GM21423 (cell line): ENCODE results near the gene GSG1L2.

Experiments used
- ATAC-seq: cut with Tn5 transposase; IDR thresholded peaks from one replicate; pipeline ENCODE4 v1.9.1; 2021; ENCODE audit warnings: mild to moderate bottlenecking, moderate library complexity; ENCODE audit not compliant: unreplicated experiment

The GSG1L2 gene

DNA sequence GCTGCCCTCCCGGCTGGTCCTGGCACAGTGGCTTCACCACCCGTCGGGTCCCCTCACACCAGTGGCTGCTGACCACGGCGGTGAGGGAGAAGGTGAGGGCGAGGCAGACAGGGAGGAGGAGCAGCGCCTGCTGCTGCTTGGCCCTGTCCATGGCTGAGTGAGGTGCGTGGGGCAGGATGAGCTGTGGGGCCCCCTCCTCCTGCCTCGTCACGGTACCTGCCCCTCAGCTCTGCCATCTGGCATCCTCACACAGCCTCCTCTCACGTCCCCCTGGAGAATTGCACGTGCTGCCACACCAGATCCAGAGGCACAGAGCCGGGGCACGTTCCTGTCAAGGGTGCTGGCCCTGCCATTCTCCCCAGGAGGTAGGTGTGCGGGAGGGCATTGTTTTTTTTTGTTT is at the start of gene GSG1L2:
Gene GSG1L2 (minus strand): TSS at position 159 of the 400 bp plus-strand sequence. CDS start 8 bp downstream, at position 151.
- ATAC-seq: no peak

DNA sequence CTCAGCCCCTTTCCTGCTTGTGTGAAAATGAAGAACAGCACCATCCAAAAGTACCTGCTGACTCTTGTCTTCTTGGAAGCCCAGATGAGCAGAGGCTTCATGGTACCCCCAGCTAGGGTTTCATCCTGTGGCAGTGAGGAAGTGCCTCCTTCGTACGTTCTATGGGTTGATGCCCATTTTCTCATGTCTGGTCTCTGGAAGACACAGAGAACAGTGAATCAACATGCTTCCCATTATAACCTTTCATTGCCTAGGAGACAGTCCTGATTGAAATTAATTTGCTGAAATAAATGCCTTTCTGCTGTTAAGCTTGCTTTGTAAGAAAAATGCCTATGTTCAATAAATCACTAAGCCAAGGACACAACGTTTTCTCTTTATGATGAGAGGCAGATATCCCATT is 46.7 kb upstream of the GSG1L2 start:
- ATAC-seq: no peak

DNA sequence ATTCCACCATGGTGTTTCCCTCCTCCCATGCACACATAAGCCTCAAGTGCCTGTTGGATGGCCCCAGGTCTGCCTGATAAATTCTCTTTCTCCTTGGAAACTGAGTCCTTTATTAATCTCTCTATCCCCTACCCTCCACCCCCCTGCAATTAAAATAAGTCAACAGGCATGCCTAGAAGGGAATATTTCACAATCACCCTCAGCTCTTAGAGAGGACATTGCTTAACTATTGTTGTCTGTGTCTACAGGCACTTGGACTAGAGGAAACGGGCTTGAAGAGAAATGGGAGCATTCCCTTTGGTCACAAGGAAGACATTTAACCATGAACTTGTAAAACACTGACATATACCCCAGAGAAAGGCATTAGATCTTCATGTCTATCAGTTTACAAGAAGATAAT is 43.7 kb upstream of the GSG1L2 start:
- no peak for ATAC-seq

DNA sequence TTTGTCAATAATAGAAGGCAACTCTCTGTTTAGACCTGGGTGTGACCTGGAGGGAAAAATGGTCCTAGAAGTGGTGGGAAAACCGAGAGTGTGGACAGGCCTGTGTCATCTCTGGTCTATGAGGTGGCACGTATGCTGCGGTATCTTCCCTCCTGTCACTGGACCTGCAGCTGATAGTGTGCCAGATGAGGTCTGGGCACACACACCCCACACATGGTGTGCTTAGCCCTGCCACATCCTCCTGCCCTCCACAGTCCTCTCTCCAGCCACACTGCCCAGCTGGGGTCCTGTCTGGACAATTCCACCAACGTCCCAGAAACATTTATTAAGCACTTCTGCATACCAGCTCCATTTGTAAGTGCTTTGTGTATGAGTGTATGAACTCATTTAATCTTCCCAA is 41.1 kb upstream of the GSG1L2 start:
- ATAC-seq: no peak

DNA sequence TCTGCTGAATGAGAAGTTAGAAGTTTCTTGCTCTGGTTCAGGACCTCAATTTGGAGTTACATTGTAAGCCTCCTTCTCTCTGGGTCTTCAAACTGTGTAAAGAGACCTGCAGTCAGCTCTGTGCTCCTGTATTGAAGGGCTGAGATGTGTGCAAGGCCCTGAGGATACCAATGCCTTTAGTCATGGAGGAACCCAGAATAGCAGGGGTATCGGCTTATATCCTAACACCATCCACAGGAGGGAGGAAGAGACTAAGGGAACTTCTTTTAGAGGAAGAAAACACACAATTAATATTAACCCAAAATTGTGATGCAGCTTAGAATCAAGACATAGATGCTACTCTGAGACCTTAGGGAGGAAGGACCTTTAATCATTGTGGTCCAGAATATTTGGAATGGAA is 40.3 kb upstream of the GSG1L2 start:
- ATAC-seq: no peak

DNA sequence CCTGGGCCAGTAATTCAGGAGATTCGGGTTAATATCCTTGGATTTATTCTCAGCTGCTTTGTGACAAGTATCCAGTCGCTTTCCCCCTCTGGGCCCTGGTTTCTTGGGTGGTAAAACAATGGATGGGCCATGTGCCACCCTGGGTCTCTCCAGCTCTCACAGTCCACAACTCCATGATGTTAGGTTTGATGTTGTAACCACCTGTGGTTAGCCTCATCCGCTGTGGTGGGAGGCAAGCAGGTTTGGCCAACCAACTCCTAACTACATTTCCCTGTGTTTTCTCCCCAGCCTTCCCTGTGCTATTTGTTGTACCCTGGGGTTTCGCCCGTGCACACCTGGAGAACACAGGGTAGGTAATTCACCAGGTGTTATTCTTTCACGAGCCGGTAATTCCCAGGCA is 39.0 kb upstream of the GSG1L2 start:
- ATAC-seq: no peak

DNA sequence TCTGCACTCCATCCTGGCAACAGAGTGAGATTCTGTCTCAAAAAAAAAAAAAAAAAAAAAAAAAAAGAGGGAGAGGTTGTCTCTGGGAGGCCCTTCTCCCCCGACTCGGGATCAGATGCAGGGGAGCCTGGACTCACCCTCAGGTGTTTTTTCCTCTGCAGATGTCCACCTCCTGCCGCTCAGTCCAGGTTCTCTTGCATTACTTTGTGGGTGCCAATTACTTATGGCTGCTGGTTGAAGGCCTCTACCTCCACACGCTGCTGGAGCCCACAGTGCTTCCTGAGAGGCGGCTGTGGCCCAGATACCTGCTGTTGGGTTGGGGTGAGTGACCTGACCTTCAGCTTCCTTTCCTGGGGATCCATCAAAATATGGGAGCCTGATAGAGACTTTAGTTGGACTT is 37.9 kb upstream of the GSG1L2 start:
- no peak for ATAC-seq

DNA sequence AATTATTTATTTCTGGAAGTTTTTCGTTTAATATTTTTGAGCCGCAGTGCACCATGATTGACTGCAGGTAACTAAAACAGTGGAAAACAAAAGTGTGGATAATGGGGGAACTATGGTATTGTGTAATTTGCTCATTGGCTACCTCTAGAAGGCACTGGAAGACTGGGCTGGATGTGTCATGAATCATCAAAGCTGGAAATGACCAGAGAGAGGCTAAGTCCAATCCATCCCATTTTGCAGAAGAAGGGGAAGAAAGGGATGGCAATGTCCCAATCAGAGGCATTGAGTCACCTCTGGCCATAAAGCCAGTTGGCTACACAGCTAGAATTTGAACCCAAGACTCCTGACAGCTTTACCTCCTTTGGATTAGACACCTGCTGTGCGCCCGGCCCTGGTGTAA is 33.2 kb upstream of the GSG1L2 start:
- no peak for ATAC-seq

DNA sequence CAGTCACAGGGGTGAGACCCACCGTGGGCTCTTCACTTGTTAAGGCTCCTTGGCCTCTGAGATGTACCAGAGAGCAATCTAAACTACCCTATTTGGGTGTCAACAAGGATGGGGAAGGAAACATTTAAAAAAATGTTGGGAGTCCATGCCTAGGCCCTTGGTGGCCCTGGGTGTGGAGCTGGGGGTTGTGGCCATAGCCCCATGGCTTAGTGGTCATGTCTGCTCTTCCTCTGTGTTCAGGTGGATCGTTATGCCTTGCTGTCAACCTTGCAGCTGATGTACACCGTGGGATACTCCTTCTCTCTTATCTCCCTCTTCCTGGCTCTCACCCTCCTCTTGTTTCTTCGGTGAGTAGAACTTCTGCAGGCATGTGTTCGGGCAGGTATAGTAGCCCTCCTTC is 32.4 kb upstream of the GSG1L2 start:
- ATAC-seq: no peak

DNA sequence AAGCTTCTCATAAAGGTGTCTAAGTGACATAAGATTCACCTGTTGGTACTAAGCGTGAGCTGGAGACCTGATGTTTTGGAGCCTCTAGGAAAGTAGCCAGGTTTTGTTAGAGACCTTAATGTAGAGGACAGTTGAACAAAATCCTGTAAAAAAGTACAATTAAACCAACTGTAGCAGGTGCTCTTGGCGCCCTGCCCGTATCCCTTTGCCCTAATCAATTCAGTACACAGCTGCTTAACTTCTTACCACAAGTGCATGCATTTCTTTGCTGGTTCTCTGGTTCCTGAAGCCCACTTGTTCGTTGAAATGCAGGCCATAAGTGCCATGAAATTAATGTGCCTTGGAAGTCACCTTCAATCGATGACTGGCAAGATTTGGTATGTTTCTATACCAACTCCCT is 28.3 kb upstream of the GSG1L2 start:
- ATAC-seq: no peak

DNA sequence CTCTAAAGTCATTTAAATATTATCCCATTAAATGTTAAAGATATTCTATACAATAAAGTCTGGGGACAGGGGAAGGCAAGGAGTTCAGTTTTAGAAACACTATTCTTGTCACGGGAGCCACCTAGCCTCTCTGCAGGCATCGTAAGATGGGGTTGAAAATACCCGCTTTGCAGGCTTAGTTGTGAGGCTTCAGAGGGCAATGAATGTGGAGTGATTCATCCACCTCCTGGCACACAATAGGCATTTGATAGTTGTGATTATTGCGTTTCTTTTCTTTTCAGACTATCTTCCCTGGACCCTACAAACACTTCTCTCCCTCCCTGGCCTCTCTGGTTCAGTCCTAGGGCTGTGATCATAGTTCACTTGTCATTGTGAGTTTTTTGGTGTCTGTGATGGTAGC is 23.4 kb upstream of the GSG1L2 start:
- no peak for ATAC-seq

DNA sequence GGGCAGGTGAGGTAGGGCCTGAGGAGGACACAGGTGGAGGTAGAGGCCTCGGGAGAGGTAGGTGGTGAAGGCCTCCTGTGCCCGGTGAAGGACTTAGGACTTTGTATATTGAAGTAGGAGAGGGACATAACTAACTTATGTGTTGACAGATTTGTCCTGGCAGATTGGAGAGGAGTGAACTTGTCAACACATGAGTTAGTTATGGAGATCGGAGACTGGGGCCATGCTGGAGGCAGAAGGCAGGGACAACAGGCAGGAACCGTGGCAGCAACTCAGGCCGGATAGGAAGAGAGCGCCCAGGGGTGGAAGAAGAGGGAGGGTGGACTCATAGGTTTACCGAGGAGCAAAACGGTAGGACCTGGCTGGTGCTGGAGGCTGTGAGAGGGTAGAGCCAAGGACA is 22.3 kb upstream of the GSG1L2 start:
- no peak for ATAC-seq

DNA sequence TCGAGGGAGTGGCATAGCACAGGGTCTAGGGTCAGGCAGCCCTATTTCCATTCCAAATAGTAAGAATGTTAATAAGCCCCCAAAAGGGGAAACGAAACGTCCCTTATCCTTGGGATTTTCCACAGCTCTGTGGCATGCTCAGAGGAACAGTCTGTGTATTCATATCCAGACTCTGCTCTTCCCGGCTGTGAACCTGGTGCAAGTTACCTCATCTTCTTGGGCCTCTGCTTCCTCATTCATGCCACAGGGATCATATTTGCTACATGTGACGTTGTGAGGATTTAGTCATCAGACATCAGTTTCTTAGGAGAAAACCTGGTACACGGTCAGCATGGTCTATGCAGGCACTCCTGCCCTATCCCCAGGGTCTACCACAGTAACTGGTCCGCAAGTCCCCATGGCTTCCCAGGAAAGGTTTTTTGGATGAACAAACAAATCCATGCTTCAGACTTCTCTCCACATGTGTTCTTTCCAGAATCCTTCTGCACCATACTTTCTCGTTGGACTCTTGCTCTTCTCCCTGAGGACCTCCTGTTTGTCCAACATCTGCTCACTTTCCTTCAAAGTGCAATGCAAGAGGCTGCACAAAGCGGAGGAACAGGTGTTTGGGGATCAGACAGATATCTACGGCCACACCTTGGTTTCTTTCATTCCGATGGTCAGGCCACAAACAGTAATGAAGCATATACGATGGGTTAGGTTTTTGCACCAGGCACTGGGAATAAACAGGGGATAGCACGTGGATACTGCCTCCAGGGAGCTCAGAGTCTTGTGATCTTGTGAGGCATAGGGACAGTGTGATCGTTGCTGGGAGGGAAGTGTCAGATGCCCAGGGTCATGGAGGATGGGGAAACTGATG is 21.5 kb upstream of the GSG1L2 start:
- ATAC-seq: no peak

DNA sequence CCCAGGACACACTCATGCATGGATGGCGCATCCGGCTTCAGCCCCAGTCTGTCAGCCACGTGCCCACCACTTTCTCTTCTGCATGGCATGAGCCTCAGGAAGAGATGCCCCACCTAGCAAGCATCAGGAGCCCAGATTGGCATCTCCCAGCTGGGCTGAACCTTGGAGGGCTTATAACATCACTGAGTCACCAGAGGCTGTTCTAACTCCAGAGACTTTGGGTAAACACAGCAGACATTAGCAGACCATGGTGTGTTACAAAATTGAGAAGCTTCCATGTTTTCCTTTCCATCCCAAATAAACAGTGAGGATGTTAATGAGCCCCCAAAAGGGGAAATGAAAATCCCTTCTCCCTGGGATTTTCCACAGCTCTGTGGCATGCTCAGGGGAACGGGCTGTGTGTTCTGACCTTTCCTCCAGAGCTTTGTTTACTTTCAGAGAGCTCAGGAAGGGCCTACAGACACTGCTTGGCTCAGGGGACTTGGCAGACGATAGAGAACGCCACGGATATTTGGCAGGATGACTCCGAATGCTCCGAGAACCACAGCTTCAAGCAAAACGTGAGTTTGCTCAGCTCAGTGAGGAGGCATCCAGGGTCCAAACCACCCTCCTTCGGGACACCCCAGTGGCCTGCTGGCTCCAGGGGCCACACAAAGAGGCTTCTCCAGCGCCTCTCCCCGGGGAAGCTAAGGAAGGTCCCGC is 20.3 kb upstream of the GSG1L2 start:
- ATAC-seq: no peak

DNA sequence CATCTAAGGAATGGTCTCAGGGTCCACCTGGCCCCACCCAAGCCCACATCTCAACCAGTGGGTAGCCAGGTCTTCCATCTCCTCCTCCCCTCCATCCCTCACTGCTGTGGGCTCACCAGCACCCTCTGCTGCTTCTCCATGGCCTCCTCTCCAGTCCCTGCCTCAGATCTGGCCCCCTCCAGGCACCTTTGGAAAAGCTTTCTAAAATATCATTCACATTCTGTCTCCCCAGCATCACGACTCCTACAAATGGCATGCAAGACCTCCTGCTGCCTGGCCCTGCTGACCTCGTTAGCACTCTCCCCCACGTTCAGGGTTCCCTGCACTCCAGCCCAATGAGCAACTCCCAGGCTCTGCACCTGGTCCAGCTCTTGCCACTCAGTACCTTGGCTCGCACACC is 17.6 kb upstream of the GSG1L2 start:
- ATAC-seq: no peak

DNA sequence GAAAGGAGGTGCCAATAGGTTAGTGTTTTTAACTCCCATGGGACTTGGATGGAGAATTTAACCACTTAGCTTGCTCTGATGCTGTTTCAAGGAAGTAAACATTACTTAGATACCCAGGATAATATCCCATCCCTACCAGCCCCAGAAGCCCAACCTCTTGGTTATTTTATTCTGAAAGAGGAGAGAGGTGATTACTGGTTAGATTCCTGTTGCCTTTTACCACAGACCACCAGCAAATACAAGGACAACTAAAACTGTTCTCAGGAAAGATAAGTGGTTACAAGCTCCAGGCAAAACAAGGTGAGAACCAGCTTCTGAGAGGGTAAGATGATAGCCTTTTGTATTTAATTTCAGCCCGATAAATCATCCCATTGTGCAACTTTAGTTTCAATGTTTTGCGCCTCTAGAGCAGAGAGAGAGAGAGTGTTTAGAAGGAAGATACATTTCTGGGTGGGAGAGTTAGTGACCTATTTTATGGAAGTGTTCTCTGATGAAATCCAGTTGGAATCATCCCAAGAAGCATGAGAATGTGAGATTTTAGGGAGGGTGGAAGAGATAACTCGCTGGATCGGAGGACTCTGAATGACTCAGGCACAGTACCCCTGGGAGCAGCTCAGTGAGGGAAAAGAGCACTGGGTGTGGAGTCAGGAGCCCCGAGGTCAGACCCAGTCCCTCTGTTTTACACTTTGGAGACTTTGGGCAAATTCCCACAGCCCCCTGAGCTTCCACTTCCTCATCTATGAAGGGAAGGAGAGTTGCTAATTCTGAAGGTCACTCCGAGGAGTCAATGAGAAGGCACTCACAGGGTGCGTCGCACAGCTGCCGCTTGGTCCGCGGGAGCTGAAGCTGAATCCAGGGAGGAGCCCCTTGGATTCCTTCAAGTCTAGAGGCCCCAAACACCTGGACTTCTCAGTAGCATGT is 15.9 kb upstream of the GSG1L2 start:
- ATAC-seq: no peak

DNA sequence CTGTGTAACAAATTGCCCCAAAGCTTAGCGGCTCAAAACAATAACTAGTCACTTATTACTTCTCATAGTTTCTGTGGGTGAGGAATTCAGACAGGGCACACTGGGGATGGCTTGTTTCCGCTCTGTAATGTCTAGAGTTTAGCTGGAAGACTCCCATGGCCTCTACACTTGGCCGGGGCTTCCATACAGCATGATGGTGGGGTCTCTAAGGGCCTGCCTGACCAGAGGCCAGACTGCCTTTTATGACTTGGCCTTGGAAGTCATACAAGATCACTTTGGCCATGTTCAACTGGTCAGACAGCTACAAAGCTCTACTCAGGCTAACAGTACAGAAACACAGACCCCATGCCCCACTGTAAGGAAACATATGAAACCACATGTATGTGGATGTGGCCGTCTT is 12.0 kb upstream of the GSG1L2 start:
- ATAC-seq: no peak

DNA sequence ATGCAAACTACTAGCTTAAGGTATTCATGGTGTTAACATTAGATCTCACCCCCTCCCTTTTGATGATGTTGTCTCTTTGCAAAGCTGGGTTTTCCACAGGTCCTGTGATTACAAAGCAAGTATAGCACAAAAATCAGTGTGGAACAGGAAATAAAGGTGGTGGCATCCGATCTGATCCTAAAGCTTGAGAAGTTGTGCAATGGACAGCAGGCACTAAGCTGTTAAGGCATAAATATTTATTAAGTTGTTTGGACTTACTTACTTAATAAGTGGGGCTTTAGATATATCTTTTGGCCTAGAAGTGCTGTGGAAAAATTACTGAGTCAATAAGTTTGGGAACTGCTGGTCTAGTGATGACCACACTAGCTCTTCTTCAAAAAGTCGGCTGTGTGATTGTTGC is 8.8 kb upstream of the GSG1L2 start:
- no peak for ATAC-seq

DNA sequence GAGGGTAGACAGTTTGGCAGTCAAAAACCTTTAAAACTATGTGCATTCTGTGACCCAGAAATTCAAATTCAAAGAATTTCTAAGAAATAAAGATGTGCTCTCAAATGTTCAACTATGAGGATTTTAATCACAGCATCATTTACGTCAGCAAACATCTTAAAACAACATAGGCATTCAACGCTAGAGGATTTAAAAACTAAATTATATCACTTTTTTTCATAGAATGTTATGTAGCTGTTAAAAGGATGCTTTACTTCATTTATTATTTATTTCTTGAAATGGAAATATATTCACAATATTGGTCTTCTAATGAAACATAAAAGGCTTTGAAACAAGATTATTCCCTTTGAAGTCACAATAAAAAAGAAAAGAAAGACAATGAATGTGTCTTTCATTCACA is 7.5 kb upstream of the GSG1L2 start:
- ATAC-seq: no peak

DNA sequence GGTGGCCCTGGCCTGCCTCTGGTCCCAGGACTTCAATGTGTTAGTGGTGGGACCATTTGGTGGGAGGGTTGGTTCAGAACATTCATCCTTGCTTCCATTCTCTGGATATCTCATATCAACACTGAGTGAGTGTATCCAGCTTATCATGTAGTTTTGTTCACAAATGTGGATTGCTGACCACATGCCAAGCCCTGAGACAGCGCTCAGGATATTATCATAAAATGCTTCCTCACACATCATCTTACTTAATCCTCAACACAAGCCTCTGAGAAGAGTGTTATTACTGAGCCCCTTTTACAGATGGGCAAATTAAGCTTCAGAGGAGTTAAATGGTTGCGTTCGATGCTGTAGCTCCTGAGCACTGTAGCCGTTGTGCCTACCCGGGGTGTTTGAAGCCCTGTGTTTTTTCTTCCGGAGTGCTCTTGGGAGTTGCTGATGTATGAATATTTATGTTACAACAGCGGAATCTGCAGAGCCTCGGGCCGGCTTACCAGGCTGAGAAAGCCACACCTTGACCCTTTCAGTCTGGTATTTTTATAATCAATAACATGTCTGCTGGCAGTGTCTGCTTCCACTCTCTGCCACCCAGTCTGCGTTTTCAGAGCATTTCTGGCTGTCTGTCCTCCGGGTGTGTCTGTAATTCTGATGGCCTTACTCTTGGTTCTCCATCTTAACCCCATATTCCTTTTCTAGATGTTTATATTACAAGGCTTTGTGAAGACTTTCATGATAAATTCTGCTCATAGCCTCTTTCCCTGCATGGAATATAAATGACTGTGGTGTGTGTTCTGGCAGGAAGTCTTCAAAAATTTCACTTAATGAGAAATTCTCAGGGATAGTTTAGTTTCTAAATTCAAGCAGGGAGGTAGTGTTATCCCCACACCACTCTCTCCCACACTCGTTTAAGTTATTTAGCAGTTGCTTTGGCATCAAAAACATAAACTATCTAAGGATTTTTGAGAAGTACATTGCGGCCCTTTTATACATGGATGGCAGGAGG is 6.7 kb upstream of the GSG1L2 start:
- no peak for ATAC-seq
